NCI-H2196 treated with DMSO at 0.1 percent for 48 hours (cell line): ENCODE data around the gene M1AP.
A peak's percentile ranks its signal among the peaks of the same experiment; 100 is the strongest.

Experiments
- DNase-seq: peaks from one replicate; lab custom pipeline; 2025; ENCODE audit not compliant: unreplicated experiment; lab: John Stamatoyannopoulos, UW

Gene M1AP

GRCh38 chr2:74648009-74648443, at the start of gene M1AP:
M1AP (minus strand) TSS chr2:74648330; CDS start chr2:74640275, 8,055 bp downstream.
- no peak for DNase-seq

GRCh38 chr2:74696829-74697228, 48.7 kb upstream of the M1AP start:
- no peak for DNase-seq

- no peak for DNase-seq
These were observed 47.5 kb upstream of the M1AP start for GRCh38 chr2:74695663-74696062.

- DNase-seq = no peak
These were observed 46.2 kb upstream of the M1AP start for GRCh38 chr2:74694281-74694680.

- no peak for DNase-seq
These were observed 45.5 kb upstream of the M1AP start for GRCh38 chr2:74693668-74694067.

GRCh38 chr2:74693213-74693612, 45.1 kb upstream of the M1AP start:
- DNase-seq = no peak

- no peak for DNase-seq
These were observed 43.8 kb upstream of the M1AP start for GRCh38 chr2:74691929-74692328.

- DNase-seq = peak; percentile 30
These were observed 42.4 kb upstream of the M1AP start for GRCh38 chr2:74690571-74690970.

GRCh38 chr2:74689671-74690070, 41.5 kb upstream of the M1AP start:
- no peak for DNase-seq

- DNase-seq = no peak
These were observed 40.8 kb upstream of the M1AP start for GRCh38 chr2:74688881-74689280.

- no peak for DNase-seq
These were observed 37.3 kb upstream of the M1AP start for GRCh38 chr2:74685408-74685807.

GRCh38 chr2:74682501-74682900, 34.4 kb upstream of the M1AP start:
- DNase-seq = no peak

GRCh38 chr2:74679615-74680014, 31.5 kb upstream of the M1AP start:
- no peak for DNase-seq

- DNase-seq = no peak
These were observed 28.2 kb upstream of the M1AP start for GRCh38 chr2:74676331-74676730.

GRCh38 chr2:74675090-74675489, 27.0 kb upstream of the M1AP start:
- no peak for DNase-seq

- DNase-seq = no peak
These were observed 25.8 kb upstream of the M1AP start for GRCh38 chr2:74673826-74674528.

GRCh38 chr2:74671479-74671878, 23.3 kb upstream of the M1AP start:
- DNase-seq = no peak

- DNase-seq = no peak
These were observed 22.1 kb upstream of the M1AP start for GRCh38 chr2:74670263-74670662.

- no peak for DNase-seq
These were observed 20.0 kb upstream of the M1AP start for GRCh38 chr2:74668087-74668486.

GRCh38 chr2:74659462-74659861, 11.3 kb upstream of the M1AP start:
- DNase-seq = no peak

- no peak for DNase-seq
These were observed 10.4 kb upstream of the M1AP start for GRCh38 chr2:74658516-74658915.

- no peak for DNase-seq
These were observed 7.4 kb upstream of the M1AP start for GRCh38 chr2:74655579-74655978.
